ENCODE measurements around the gene FBXL7. TPM values are rescaled to one million over a fixed set of nuclear protein-coding genes. Genes with fewer than 3 reads are reported as not detected.

FBXL7 gene
- total RNA-seq, 1 donor from 2014 or later: 4.4 TPM

DNA sequence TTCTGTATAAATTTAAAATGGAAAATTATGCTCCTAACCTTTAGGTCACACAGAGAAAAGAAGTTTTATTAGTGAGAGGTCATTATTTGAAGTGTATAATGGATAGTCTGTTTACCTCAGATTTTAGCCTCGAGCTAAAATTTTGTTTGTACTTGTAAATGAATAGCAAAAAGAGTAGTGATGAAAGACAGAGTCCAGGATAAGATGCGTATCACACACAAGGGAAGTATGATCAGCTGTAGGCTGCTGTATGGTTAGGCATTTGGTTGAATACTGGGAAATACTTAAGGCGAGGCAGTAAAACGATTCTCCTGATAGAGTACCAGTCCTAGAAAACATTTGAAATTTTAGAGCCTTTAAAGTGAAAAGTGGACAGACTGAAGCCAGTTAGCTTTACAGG, 92.7 kb downstream of the FBXL7 start:
- TF ChIP-seq, protein P1, sequence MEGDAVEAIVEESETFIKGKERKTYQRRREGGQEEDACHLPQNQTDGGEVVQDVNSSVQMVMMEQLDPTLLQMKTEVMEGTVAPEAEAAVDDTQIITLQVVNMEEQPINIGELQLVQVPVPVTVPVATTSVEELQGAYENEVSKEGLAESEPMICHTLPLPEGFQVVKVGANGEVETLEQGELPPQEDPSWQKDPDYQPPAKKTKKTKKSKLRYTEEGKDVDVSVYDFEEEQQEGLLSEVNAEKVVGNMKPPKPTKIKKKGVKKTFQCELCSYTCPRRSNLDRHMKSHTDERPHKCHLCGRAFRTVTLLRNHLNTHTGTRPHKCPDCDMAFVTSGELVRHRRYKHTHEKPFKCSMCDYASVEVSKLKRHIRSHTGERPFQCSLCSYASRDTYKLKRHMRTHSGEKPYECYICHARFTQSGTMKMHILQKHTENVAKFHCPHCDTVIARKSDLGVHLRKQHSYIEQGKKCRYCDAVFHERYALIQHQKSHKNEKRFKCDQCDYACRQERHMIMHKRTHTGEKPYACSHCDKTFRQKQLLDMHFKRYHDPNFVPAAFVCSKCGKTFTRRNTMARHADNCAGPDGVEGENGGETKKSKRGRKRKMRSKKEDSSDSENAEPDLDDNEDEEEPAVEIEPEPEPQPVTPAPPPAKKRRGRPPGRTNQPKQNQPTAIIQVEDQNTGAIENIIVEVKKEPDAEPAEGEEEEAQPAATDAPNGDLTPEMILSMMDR (IDR thresholded peaks at IDR 0.05; ENCODE audit: insufficient read depth, low read length, poor library complexity, severe bottlenecking): no peak
- no peak for DNase-seq (ENCODE audit: low read depth)
- Histone ChIP-seq H3K27me3 (ENCODE audit: control insufficient read depth, insufficient read depth, low read length) (no peaks in the 10 kb centered on the region), H3K4me3 (ENCODE audit: low read depth, low read length) (no peak overlapping the region), H3K36me3 (ENCODE audit: control insufficient read depth, insufficient read depth, low read length) (no peaks in the 10 kb centered on the region)

DNA sequence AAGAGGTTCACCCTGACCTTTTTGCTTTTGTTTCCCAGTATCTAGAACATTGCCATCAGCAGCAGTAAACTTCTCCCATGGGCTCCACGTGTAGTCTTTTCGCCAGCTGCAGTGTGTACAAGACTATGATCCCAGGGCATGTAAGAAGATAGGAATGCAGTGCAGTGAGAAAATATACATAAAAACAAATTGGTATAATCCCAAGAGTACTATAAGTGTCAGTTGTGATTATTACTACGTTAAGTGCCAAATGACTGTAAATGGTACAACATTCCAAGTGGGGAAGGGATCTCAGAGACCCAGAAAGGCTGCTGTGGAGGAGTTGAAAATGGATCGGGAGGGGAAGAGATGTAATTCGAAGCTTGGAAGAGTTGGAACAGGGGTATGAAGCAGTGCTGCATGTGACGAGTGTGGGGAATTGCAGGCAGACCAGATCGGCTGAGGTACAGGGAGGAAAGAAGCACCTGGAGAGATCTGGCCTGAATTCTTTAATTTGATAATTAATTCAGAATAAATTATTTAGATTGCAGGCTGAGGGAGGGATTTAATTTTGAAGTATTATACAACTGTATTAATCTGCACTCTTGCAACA, 95.1 kb downstream of the FBXL7 start:
- no peak for DNase-seq (ENCODE audit: low read depth)
- H3K36me3 ChIP-seq (ENCODE audit: control insufficient read depth, insufficient read depth, low read length): no peaks in the 10 kb centered on the region
- no peaks in the 10 kb centered on the region for H3K27me3 ChIP-seq (ENCODE audit: control insufficient read depth, insufficient read depth, low read length)
- no peak overlapping the region for H3K4me3 ChIP-seq (ENCODE audit: low read depth, low read length)
- TF ChIP-seq, protein P1 (IDR thresholded peaks at IDR 0.05; ENCODE audit: insufficient read depth, low read length, poor library complexity, severe bottlenecking): no peak

DNA sequence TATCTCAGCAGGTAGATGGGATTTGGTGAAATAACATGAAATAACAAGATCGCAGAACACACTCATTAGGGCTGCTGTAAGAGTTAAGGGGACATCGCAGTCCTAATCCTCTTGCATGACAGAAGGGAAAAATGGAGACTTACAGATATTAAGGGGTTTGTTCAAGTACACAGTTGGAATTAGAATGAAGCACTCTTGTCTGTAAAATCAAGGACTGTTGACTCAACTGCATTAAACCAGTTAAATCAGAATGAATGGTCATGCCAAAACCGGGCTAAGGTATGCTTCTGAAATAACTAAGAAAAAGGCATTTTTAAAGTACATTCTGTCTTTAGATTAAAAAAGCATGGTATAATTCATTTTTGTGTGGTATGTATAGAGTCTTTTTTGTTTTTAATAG, 95.9 kb downstream of the FBXL7 start:
- Histone ChIP-seq H3K4me3 (ENCODE audit: low read depth, low read length) (no peak overlapping the region), H3K36me3 (ENCODE audit: control insufficient read depth, insufficient read depth, low read length) (no peaks in the 10 kb centered on the region), H3K27me3 (ENCODE audit: control insufficient read depth, insufficient read depth, low read length) (no peaks in the 10 kb centered on the region)
- TF ChIP-seq, protein P1 (IDR thresholded peaks at IDR 0.05; ENCODE audit: insufficient read depth, low read length, poor library complexity, severe bottlenecking): no peak
- DNase-seq (ENCODE audit: low read depth): no peak

DNA sequence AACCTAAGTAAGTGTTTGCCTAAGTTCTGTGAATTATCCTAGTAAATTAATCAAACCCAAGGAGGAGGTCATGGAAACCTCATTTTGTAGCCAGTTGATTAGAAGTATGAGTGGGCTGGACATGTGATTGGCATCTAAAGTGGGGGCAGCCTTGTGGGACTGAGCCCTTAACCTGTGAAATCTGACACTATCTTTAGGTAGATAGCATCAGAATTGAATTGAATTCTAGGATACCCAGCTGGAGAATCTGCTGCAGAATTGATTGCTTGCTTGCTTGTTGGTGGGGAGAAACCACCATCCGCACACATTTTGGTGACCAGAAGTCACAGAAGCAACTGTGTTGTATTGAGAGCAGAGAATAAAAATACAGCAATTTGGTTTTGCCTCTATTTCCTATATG, 97.0 kb downstream of the FBXL7 start:
- H3K27me3 ChIP-seq (ENCODE audit: control insufficient read depth, insufficient read depth, low read length): no peaks in the 10 kb centered on the region
- H3K36me3 ChIP-seq (ENCODE audit: control insufficient read depth, insufficient read depth, low read length): no peaks in the 10 kb centered on the region
- no peak overlapping the region for H3K4me3 ChIP-seq (ENCODE audit: low read depth, low read length)
- TF ChIP-seq, protein P1 (IDR thresholded peaks at IDR 0.05; ENCODE audit: insufficient read depth, low read length, poor library complexity, severe bottlenecking): no peak
- no peak for DNase-seq (ENCODE audit: low read depth)

DNA sequence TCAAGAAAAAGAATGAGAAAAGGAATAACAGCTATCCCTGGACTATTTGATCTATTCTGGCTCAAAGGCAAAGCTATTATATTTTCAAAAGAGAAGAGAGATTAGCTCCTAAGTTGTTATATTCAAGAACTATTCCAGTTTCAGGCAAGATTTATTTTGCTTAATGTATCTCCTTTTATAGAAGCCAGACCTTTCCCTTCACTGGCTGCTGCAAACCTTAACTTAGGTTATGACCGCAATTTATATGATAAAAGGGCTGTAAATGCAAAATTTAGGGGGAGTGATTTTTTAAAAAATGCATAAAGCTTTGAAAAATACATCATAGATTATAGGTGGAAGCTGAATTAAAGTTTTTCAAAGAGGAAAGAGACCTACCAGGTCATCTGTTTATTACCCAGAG, 97.8 kb downstream of the FBXL7 start:
- TF ChIP-seq, protein P1 (IDR thresholded peaks at IDR 0.05; ENCODE audit: insufficient read depth, low read length, poor library complexity, severe bottlenecking): no peak
- no peak overlapping the region for H3K4me3 ChIP-seq (ENCODE audit: low read depth, low read length)
- H3K27me3 ChIP-seq (ENCODE audit: control insufficient read depth, insufficient read depth, low read length): no peaks in the 10 kb centered on the region
- no peak for DNase-seq (ENCODE audit: low read depth)
- H3K36me3 ChIP-seq (ENCODE audit: control insufficient read depth, insufficient read depth, low read length): no peaks in the 10 kb centered on the region

DNA sequence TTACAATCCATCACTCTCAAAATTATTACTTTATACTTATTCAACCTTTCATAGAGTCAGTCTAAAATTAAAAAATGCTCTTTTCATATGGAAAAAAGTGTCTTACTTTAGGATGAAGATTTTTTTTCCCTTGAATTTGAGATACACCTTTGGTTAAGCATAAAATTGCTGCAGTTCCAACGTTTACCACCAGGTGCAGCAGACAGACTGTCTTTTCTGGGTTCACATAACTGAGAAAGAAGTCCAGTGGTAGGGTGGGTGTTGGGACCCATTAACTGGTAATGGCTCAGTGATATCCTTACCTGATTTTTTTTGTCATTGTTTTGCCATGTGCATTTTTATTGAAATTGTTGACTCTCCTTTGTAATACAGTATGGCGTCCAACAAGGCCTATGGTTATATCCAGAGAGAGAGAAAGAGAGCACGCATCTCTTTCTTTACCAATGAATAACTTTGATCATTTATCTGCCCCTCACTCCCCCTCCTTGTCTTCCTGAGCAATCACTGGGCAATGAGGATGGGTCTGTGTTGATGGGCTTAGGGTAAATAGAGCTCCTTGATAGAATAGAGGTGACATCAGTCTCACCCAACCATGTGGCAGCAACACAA, 98.4 kb downstream of the FBXL7 start:
- Histone ChIP-seq H3K36me3 (ENCODE audit: control insufficient read depth, insufficient read depth, low read length) (no peaks in the 10 kb centered on the region), H3K4me3 (ENCODE audit: low read depth, low read length) (no peak overlapping the region), H3K27me3 (ENCODE audit: control insufficient read depth, insufficient read depth, low read length) (no peaks in the 10 kb centered on the region)
- TF ChIP-seq, protein P1 (IDR thresholded peaks at IDR 0.05; ENCODE audit: insufficient read depth, low read length, poor library complexity, severe bottlenecking): peak; percentile 57
- no peak for DNase-seq (ENCODE audit: low read depth)

Data from kidney epithelial cell (primary cell).